CD4-positive, CD25-positive, alpha-beta regulatory T cell (primary cell): Measurements from ENCODE around the gene PIK3CG. TPM values are rescaled to one million over a fixed set of nuclear protein-coding genes. Genes with fewer than 3 reads are reported as not detected.
"Not testable (repeated sequence)": the region's sequence is repeated elsewhere in the genome, so short reads cannot be mapped to it uniquely, and the experiment has no call there.

Source experiments
- ATAC-seq, 2 donors: fragments of 150-1000 bp; cut with Tn5 transposase; one replicate each; pipeline ENCODE4 v1.10.0; 2021; ENCODE audit warnings: low read depth in 2 of 2, moderate number of reproducible peaks in 2 of 2, moderate library complexity in 1 of 2
- DNase-seq, 3 donors: peaks; one replicate each; pipeline versions ENCODE4 v3.0.0 to v3.0.0-alpha.2; 2012 to 2022; ENCODE audit warnings: mixed read lengths in 1 of 3
- H3K27ac ChIP-seq: one replicate; pipeline ENCODE4 v1.7.0; 2013; ENCODE audit warnings: mild to moderate bottlenecking, low read length; ENCODE audit not compliant: insufficient read depth, poor library complexity, severe bottlenecking
- H3K27me3 ChIP-seq: one replicate; pipeline ENCODE4 v1.7.0; 2013; ENCODE audit warnings: low read length; ENCODE audit not compliant: control insufficient read depth, insufficient read depth
- H3K36me3 ChIP-seq: one replicate; pipeline ENCODE4 v1.7.0; 2013; ENCODE audit warnings: mild to moderate bottlenecking, low read length, moderate library complexity; ENCODE audit not compliant: control insufficient read depth, insufficient read depth
- H3K4me1 ChIP-seq: 2 replicates; pipeline ENCODE4 v1.7.0; 2013; ENCODE audit warnings: mild to moderate bottlenecking, low read length; ENCODE audit not compliant: insufficient read depth, control insufficient read depth, poor library complexity, severe bottlenecking
- H3K4me3 ChIP-seq: one replicate; pipeline ENCODE4 v1.7.0; 2013; ENCODE audit warnings: low read depth, mild to moderate bottlenecking, low read length, moderate library complexity
- H3K9me3 ChIP-seq, 2 experiments: 1 replicate in 1 of 2; 2 replicates in 1 of 2; pipeline ENCODE4 v1.7.0; 2013; ENCODE audit warnings: low read length in 2 of 2, mild to moderate bottlenecking in 1 of 2, moderate library complexity in 1 of 2; ENCODE audit not compliant: control insufficient read depth in 2 of 2
- H3K27ac Mint-ChIP-seq, 3 donors: one replicate each; pipeline ENCODE4 v1.8.0; 2020 to 2022; ENCODE audit warnings: mild to moderate bottlenecking in 3 of 3, mixed read lengths in 3 of 3, moderate library complexity in 2 of 3
- H3K27me3 Mint-ChIP-seq: one replicate; pipeline ENCODE4 v1.8.0; 2022; ENCODE audit warnings: mild to moderate bottlenecking, mixed read lengths
- H3K36me3 Mint-ChIP-seq: one replicate; pipeline ENCODE4 v1.8.0; 2020; ENCODE audit warnings: mixed read lengths
- H3K4me1 Mint-ChIP-seq, 4 donors: one replicate each; pipeline ENCODE4 v1.8.0; 2020 to 2022; ENCODE audit warnings: mixed read lengths in 4 of 4, mild to moderate bottlenecking in 1 of 4
- H3K4me3 Mint-ChIP-seq, 4 donors: one replicate each; pipeline ENCODE4 v1.8.0; 2020 to 2022; ENCODE audit warnings: mild to moderate bottlenecking in 4 of 4, mixed read lengths in 4 of 4, moderate library complexity in 3 of 4
- H3K9me3 Mint-ChIP-seq, 7 donors: one replicate each; pipeline ENCODE4 v1.8.0; 2020 to 2022; ENCODE audit warnings: mixed read lengths in 7 of 7, mild to moderate bottlenecking in 3 of 7, moderate library complexity in 2 of 7
- polyA plus RNA-seq, 4 donors: library from polyadenylated mRNA; unstranded; fragments of 300-500 nt; fragmentation: Illumina TruSeq; gene quantifications; one replicate each; pipeline ENCODE4 v1.2.3, GENCODE V29; 2021
- total RNA-seq: library from RNA; stranded (reverse); gene quantifications from one replicate; pipeline ENCODE4 v1.2.3, GENCODE V29; 2022

Gene PIK3CG
- total and polyA plus RNA-seq, 5 donors from 2014 or later = 16.8 to 35.4 (median 20.9) TPM

GRCh38 chr7:106827626-106828025, 37.5 kb upstream of the PIK3CG start:
- Histone ChIP-seq H3K27me3 (no peaks in the 10 kb centered on the region), H3K4me3 (no peak overlapping the region), H3K9me3 (no peaks in the 10 kb centered on the region), H3K4me1 (no peaks in the 10 kb centered on the region), H3K36me3 (no peaks in the 10 kb centered on the region), H3K27ac (no peak overlapping the region)
- H3K9me3 Mint-ChIP-seq = peaks cover 0 to 14% (median 3%) of the 10 kb centered on the region in 7 donors
- no peak overlapping the region for H3K4me3 Mint-ChIP-seq
- H3K4me1 Mint-ChIP-seq = no peaks in the 10 kb centered on the region
- H3K27ac Mint-ChIP-seq = no peak overlapping the region
- no peaks in the 10 kb centered on the region for H3K36me3 Mint-ChIP-seq
- DNase-seq (no peak), ATAC-seq (no peak)
- H3K27me3 Mint-ChIP-seq = no peaks in the 10 kb centered on the region

- no peak for ATAC-seq
- Histone ChIP-seq H3K27ac (no peak overlapping the region), H3K4me3 (no peak overlapping the region), H3K9me3 (no peaks in the 10 kb centered on the region), H3K4me1 (no peaks in the 10 kb centered on the region), H3K27me3 (no peaks in the 10 kb centered on the region), H3K36me3 (no peaks in the 10 kb centered on the region)
- no peaks in the 10 kb centered on the region for H3K36me3 Mint-ChIP-seq
- DNase-seq = no peak
- no peaks in the 10 kb centered on the region for H3K4me1 Mint-ChIP-seq
- no peak overlapping the region for H3K27ac Mint-ChIP-seq
- H3K27me3 Mint-ChIP-seq = no peaks in the 10 kb centered on the region
- peaks cover 0 to 14% (median 3%) of the 10 kb centered on the region in 7 donors for H3K9me3 Mint-ChIP-seq
- no peak overlapping the region for H3K4me3 Mint-ChIP-seq
Measured at GRCh38 chr7:106829496-106829895, 35.6 kb upstream of the PIK3CG start.

- DNase-seq, H3K27ac Mint-ChIP-seq, H3K4me1 ChIP-seq, H3K36me3 Mint-ChIP-seq, H3K36me3 ChIP-seq, H3K27me3 Mint-ChIP-seq, H3K4me1 Mint-ChIP-seq, H3K27me3 ChIP-seq, H3K9me3 ChIP-seq, H3K4me3 ChIP-seq, H3K27ac ChIP-seq, ATAC-seq: not testable (repeated sequence)
- Mint-ChIP-seq H3K9me3 (peaks cover 0 to 14% (median 3%) of the 10 kb centered on the region in 7 donors), H3K4me3 (peak overlapping the region in 1 of 4 donors; percentile 18)
Measured at GRCh38 chr7:106830896-106831295, 34.2 kb upstream of the PIK3CG start.

GRCh38 chr7:106836816-106837215, 28.3 kb upstream of the PIK3CG start:
- Mint-ChIP-seq H3K27ac (no peak overlapping the region), H3K27me3 (peaks cover 6% of the 10 kb centered on the region), H3K9me3 (no peaks in the 10 kb centered on the region), H3K36me3 (no peaks in the 10 kb centered on the region), H3K4me1 (peaks cover 0 to 4% (median 0%) of the 10 kb centered on the region in 4 donors), H3K4me3 (no peak overlapping the region)
- Histone ChIP-seq H3K36me3 (no peaks in the 10 kb centered on the region), H3K9me3 (no peaks in the 10 kb centered on the region), H3K4me3 (no peak overlapping the region), H3K27me3 (no peaks in the 10 kb centered on the region), H3K27ac (no peak overlapping the region), H3K4me1 (no peaks in the 10 kb centered on the region)
- no peak for DNase-seq
- ATAC-seq = no peak

DNA sequence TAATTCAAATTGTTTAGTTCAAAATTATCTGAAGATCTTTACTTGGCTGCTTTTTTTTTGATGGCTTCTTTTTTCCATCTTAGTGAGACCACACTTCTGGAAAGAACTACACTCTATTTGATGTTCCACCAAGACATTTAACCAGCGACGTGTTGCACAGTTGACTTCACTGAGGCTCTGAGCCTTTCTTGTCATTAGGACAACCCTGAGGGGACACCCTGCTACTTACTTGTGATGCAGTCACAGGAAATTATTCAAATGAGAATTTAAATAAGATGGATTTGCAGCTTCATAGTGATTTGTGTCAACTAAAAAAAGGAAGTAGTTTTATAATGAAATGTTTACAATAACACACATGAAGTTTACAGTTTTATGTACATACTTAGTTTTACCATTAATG, 25.6 kb upstream of the PIK3CG start:
- Mint-ChIP-seq H3K4me1 (peaks cover 0 to 4% (median 0%) of the 10 kb centered on the region in 4 donors), H3K27me3 (peaks cover 14% of the 10 kb centered on the region), H3K9me3 (no peaks in the 10 kb centered on the region), H3K27ac (no peak overlapping the region), H3K4me3 (no peak overlapping the region), H3K36me3 (no peaks in the 10 kb centered on the region)
- H3K27ac ChIP-seq = no peak overlapping the region
- no peak for ATAC-seq
- H3K4me3 ChIP-seq = no peak overlapping the region
- no peak for DNase-seq
- no peaks in the 10 kb centered on the region for H3K9me3 ChIP-seq
- no peaks in the 10 kb centered on the region for H3K4me1 ChIP-seq
- H3K27me3 ChIP-seq = no peaks in the 10 kb centered on the region
- H3K36me3 ChIP-seq = no peaks in the 10 kb centered on the region

GRCh38 chr7:106840342-106840741, 24.7 kb upstream of the PIK3CG start:
- no peak overlapping the region for H3K4me3 Mint-ChIP-seq
- H3K27me3 Mint-ChIP-seq = peaks cover 17% of the 10 kb centered on the region
- no peaks in the 10 kb centered on the region for H3K36me3 ChIP-seq
- H3K9me3 Mint-ChIP-seq = no peaks in the 10 kb centered on the region
- H3K36me3 Mint-ChIP-seq = no peaks in the 10 kb centered on the region
- H3K27me3 ChIP-seq = peaks cover 3% of the 10 kb centered on the region
- no peaks in the 10 kb centered on the region for H3K4me1 ChIP-seq
- no peak overlapping the region for H3K27ac ChIP-seq
- ATAC-seq (no peak), DNase-seq (no peak)
- no peak overlapping the region for H3K27ac Mint-ChIP-seq
- no peak overlapping the region for H3K4me3 ChIP-seq
- H3K9me3 ChIP-seq = no peaks in the 10 kb centered on the region
- peaks cover 0 to 4% (median 0%) of the 10 kb centered on the region in 4 donors for H3K4me1 Mint-ChIP-seq

DNA sequence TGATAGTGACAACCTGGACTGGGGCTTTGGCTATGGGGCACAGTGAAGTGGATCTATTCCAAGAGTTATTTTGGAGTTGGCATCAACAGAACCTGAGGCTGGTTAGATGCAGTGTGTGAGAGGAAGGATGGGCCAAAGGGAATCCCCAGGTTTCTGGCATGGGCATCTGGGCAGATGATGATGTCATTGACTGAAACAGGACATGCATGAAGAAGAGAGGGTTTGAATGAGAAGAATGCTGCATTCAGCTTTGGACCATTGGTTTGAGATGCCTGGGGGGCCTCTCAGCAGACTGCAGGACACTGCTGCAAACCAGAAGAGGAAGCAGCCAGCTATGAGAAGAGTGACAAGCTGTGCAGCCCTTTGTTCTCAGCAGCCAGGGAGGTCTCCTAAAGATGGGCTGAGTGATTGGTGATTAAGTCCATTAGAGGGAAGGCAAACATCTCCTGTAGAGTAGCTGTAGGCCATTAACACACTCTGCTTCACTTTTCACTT, 23.1 kb upstream of the PIK3CG start:
- no peak for DNase-seq
- no peak overlapping the region for H3K27ac ChIP-seq
- no peaks in the 10 kb centered on the region for H3K36me3 Mint-ChIP-seq

DNA sequence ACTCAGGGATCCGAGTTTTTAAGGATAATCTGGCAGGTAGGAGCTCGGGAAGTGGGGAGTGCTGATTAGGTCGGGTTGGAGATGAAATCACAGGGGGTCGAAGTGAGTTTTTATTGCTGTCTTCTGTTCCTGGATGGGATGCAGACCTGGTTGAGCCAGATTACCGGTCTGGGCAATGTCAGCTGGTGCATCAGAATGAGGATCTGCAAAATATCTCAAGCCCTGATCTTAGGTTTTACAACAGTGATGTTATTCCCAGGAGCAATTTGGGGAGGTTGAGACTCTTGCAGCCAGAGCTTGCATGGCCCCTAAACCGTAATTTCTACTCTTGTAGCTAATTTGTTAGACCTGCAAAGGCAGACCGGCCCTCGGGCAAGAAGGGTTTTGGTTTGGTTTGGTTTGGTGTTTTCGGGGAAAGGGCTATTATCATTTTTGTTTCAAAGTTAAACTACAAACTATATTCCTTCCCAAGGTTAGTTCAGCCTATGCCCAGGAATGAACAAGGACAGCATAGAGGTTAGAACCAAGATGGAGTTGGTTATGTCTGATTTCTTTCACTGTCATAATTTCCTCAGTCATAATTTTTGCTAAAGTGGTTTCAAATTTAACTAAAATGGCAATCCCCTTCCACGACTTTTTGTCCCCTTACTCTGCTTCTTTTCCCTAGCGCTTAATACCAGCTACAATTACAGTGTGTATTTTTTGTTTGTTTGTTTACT, 20.6 kb upstream of the PIK3CG start:
- Histone ChIP-seq H3K9me3 (no peaks in the 10 kb centered on the region), H3K27me3 (peaks cover 3% of the 10 kb centered on the region), H3K4me3 (no peak overlapping the region), H3K36me3 (no peaks in the 10 kb centered on the region), H3K27ac (no peak overlapping the region), H3K4me1 (no peaks in the 10 kb centered on the region)
- Mint-ChIP-seq H3K4me1 (peaks cover 0 to 1% (median 0%) of the 10 kb centered on the region in 4 donors), H3K4me3 (no peak overlapping the region), H3K36me3 (no peaks in the 10 kb centered on the region), H3K27me3 (peaks cover 29% of the 10 kb centered on the region), H3K9me3 (peaks cover 0 to 4% (median 0%) of the 10 kb centered on the region in 7 donors), H3K27ac (no peak overlapping the region)
- ATAC-seq (no peak), DNase-seq (no peak)

More for the DNA sequence above, 23.1 kb upstream of the PIK3CG start:
- no peak for ATAC-seq
- Mint-ChIP-seq H3K9me3 (no peaks in the 10 kb centered on the region), H3K4me3 (no peak overlapping the region), H3K27me3 (peaks cover 24% of the 10 kb centered on the region), H3K27ac (no peak overlapping the region), H3K4me1 (peaks cover 0 to 4% (median 0%) of the 10 kb centered on the region in 4 donors)
- H3K27me3 ChIP-seq = peaks cover 3% of the 10 kb centered on the region
- H3K4me3 ChIP-seq = no peak overlapping the region
- H3K36me3 ChIP-seq = no peaks in the 10 kb centered on the region
- H3K9me3 ChIP-seq = no peaks in the 10 kb centered on the region
- H3K4me1 ChIP-seq = no peaks in the 10 kb centered on the region
